ENCODE data around the gene KCNIP1.
"Not testable (repeated sequence)": the region's sequence is repeated elsewhere in the genome, so short reads cannot be mapped to it uniquely, and the experiment has no call there.

Gene KCNIP1

GRCh38 chr5:170750791-170751190, 247.0 kb downstream of the KCNIP1 start:
- no peak for DNase-seq (ENCODE audit: low read depth)

DNA sequence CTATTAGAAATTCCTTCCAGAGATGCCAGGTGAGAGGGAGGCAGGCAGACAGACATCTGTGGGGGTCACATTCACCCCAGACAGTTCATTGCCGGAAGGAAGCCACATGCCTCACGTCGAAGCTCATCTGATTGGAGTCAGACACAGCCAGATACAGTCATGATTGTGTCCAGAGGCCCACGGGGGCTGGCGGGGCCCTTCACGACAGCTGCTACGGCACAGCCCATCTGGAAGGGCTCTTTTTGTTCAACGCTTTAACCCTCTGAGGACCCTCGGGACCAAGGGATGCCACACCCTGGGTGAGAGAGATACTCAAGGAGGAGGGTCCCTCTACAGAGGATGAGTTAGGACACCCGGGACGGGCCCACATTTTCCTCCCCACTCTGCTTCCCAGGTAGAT, 247.8 kb downstream of the KCNIP1 start:
- DNase-seq (ENCODE audit: low read depth), result no peak

- DNase-seq (ENCODE audit: low read depth), result no peak
These were observed 248.7 kb downstream of the KCNIP1 start for GRCh38 chr5:170752257-170753215.

DNA sequence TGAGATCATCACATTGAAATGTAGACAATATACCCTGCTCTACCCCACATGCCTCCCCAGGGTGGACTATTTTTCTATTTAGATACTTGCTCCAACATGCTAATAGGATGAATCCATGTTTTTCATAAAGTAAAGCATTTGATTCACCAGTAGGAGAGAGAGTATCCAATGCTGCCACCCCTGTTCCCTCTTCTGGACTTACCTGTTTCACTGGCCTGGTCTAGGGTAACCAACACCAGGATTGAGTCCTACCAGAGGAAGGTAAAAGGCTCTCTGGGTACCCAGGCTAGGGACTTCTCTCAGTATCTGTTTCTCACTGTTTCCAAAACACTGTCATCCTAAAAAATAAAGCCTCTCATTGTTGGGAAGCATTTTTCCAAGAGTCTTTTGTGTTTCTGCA, 249.5 kb downstream of the KCNIP1 start:
- DNase-seq (ENCODE audit: low read depth), result no peak

- DNase-seq (ENCODE audit: low read depth), result not testable (repeated sequence)
These were observed 250.7 kb downstream of the KCNIP1 start for GRCh38 chr5:170754508-170754907.

- DNase-seq (ENCODE audit: low read depth), result no peak
These were observed 252.0 kb downstream of the KCNIP1 start for GRCh38 chr5:170755679-170756456.

DNA sequence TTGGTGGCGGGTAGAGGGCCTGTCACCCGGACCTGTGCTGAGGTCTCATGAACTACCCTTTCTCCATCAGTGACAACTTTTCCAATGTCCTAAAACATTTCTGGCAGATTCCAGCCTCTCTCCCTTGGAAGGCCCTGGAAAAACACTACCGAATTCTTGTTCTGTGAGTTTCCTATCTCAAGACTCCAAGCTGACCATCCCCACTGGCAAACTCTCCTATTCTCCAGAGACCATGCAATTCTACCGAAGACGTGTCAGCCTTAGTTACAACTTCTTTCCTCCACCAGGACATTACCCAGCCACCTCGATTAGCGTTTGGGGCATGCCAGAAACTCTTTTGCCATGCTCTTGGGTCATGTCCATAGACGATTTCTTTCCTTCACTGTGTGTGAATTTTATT, 252.9 kb downstream of the KCNIP1 start:
- no peak for DNase-seq (ENCODE audit: low read depth)

GRCh38 chr5:170757182-170757601, 253.4 kb downstream of the KCNIP1 start:
- no peak for DNase-seq (ENCODE audit: low read depth)

- DNase-seq (ENCODE audit: low read depth), result no peak
These were observed 253.8 kb downstream of the KCNIP1 start for GRCh38 chr5:170757669-170758068.

- DNase-seq (ENCODE audit: low read depth), result no peak
These were observed 254.7 kb downstream of the KCNIP1 start for GRCh38 chr5:170758481-170758880.

DNA sequence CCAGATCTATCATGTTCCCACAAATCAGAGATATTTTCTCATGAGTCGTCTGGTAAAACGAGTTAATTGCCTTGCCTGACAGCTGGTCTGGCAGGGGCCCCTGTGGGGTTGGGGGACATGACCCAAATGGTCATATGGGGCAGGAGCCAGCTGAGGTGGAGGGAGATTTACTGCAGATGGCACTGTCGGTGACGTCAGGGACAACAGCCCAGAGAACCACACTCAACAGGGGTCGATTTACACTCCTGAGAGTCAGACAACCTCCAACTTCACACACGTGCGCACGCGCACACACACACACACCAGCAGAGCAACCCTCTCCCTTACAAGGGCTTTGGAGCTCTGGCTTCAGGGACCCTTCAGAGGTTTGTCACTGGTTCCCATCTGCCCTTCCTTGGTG, 256.3 kb downstream of the KCNIP1 start:
- no peak for DNase-seq (ENCODE audit: low read depth)

- no peak for DNase-seq (ENCODE audit: low read depth)
These were observed 257.4 kb downstream of the KCNIP1 start for GRCh38 chr5:170761048-170761707.

DNA sequence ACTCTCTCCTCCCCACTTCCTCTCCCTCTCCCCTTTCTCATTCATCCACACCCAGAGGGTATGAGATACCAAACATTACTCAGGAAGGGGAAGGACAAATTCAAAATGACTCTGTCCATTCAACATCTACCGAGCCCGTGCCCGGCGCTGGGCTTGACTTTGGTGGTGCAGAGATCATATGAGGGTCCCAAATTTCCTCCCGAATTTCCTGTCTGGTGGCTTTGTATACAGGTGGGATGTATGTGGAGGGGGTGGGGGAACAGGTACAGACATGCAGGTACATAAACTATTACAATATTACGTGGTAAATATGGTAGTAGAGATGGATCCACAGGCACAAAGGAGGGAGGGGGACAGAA, 257.9 kb downstream of the KCNIP1 start:
- no peak for DNase-seq (ENCODE audit: low read depth)

DNA sequence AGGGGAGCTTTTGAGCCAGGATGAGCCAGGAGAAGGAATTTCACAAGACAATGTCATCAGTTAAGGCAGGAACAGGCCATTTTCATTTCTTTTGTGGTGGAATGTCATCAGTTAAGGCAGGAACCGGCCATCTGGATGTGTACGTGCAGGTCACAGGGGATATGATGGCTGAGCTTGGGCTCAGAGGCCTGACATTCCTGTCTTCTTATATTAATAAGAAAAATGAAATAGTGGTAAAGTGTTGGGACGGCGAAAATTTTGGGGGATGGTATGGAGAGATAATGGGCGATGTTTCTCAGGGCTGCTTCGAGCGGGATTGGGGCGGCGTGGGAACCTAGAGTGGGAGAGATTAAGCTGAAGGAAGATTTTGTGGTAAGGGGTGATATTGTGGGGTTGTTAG, 258.5 kb downstream of the KCNIP1 start:
- DNase-seq (ENCODE audit: low read depth), result not testable (repeated sequence)

- DNase-seq (ENCODE audit: low read depth), result not testable (repeated sequence)
These were observed 262.0 kb downstream of the KCNIP1 start for GRCh38 chr5:170765868-170766267.

DNA sequence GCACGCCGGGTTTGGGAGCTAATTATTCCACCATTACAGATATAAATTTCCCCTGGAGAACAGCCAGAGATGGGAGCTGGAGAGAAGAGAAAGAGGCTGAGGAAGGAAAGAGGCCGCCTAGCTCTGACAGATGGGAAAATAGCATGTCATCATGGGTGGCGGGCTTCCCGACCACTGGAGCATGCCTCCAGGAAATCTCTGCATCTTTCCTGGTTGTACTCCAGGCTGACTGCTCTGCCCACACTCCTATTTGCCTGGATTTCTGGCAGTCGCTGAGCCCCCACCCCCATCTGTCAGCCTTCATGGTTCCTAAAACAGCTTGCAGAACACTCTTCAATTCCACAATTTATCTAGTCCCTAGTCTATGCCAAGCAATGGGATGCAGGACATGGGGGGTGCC, 265.4 kb downstream of the KCNIP1 start:
- DNase-seq (ENCODE audit: low read depth), result no peak

DNA sequence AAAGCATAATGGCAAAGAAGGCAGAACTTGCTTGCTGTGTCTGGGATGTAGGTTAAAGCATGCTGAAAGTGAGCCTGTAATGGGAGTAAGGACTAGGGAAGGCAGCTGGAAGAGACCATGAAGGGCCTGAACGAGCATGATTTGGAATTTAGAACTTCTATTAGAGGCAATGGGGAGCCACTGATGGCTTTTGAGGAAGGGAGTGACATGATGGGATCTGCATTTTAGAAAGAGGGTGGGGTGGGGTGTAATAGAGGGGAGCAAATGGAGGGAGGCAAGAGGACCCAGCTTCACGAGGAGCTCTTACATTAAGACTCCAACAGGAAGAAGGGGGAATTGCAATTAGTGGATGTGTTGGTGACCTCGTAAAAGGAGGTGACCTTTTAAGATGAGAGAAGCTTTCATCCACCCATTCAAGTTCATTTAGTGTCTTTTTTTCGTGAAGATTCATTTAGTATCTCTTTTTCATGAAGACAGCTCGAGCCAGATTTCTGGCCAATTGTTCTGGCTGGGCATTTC, 266.1 kb downstream of the KCNIP1 start:
- no peak for DNase-seq (ENCODE audit: low read depth)

GRCh38 chr5:170771496-170771895, 267.7 kb downstream of the KCNIP1 start:
- no peak for DNase-seq (ENCODE audit: low read depth)

- no peak for DNase-seq (ENCODE audit: low read depth)
These were observed 269.5 kb downstream of the KCNIP1 start for GRCh38 chr5:170773024-170773985.

- no peak for DNase-seq (ENCODE audit: low read depth)
These were observed 271.0 kb downstream of the KCNIP1 start for GRCh38 chr5:170774831-170775230.

DNA sequence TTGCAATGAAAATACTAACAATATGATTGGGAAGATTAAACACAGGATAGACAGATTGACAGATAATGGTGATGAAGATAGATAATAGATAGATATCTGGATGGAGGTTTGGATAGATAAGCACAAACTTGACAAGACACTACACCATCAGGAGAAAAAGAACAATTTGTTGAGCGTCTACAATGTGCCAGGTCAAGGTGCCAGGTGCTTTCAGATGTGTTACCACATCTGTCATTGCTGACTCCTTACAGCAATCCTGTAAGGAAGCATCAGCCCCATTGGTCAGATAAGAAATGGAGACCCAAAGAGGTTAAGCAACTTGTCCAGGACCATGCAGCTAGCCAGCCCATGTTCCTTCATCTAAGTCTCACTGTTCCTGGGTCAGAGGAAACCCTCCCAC, 278.1 kb downstream of the KCNIP1 start:
- DNase-seq (ENCODE audit: low read depth), result no peak
